Small intestine (tissue), 7 donors: ENCODE results near the gene RAC3. TPM values are rescaled to one million over a fixed set of nuclear protein-coding genes. Genes with fewer than 3 reads are reported as not detected.

Experiments used
- DNase-seq, 2 donors: peaks; one replicate each; pipeline versions ENCODE4 v3.0.0 to v3.0.0-alpha.2; 2013
- FAIRE-seq: peaks from 2 replicates; lab custom pipeline; 2012; peaks lifted over from hg19 to GRCh38; lab: Jason Lieb, UNC
- H3K27ac ChIP-seq, 3 donors: one replicate each; pipeline ENCODE4 v1.5.1; 2013; ENCODE audit warnings: low read length in 2 of 3, mild to moderate bottlenecking in 2 of 3, control low read depth in 1 of 3, inconsistent platforms in 1 of 3, low read depth in 1 of 3, moderate library complexity in 1 of 3
- H3K27me3 ChIP-seq, 3 donors: one replicate each; pipeline ENCODE4 v1.6.1; 2013; ENCODE audit warnings: low read length in 3 of 3, inconsistent platforms in 1 of 3; ENCODE audit not compliant: control insufficient read depth in 3 of 3, insufficient read depth in 3 of 3
- H3K36me3 ChIP-seq, 3 donors: one replicate each; pipeline ENCODE4 v1.6.1; 2013; ENCODE audit warnings: low read length in 3 of 3, inconsistent platforms in 1 of 3, low read depth in 1 of 3, mild to moderate bottlenecking in 1 of 3, moderate library complexity in 1 of 3; ENCODE audit not compliant: control insufficient read depth in 3 of 3, insufficient read depth in 2 of 3
- H3K4me1 ChIP-seq, 3 donors: one replicate each; pipeline ENCODE4 v1.6.1; 2013; ENCODE audit warnings: low read length in 2 of 3, inconsistent platforms in 1 of 3, low read depth in 1 of 3, mild to moderate bottlenecking in 1 of 3, moderate library complexity in 1 of 3; ENCODE audit not compliant: control insufficient read depth in 3 of 3, insufficient read depth in 2 of 3
- H3K4me3 ChIP-seq, 3 donors: one replicate each; pipeline ENCODE4 v1.5.1; 2013; ENCODE audit warnings: low read length in 3 of 3, control low read depth in 1 of 3, inconsistent platforms in 1 of 3, low read depth in 1 of 3, mild to moderate bottlenecking in 1 of 3, moderate library complexity in 1 of 3
- H3K9me3 ChIP-seq, 2 donors: one replicate each; pipeline ENCODE4 v1.6.1; 2013; ENCODE audit warnings: low read depth in 1 of 2, low read length in 1 of 2; ENCODE audit not compliant: control insufficient read depth in 2 of 2, insufficient read depth in 1 of 2
- WGBS, 3 donors: extraction: QIAGEN DNeasy Blood & Tissue Kit; methylation state at CpG; one replicate each; pipeline ENCODE4 v1.1.7; 2013; 5-methylcytosine and 5-hydroxymethylcytosine counted together
- polyA plus RNA-seq, 4 donors: library from polyadenylated mRNA; stranded (reverse) in 3 of 4; unstranded in 1 of 4; fragments of 200-250 nt in 3 of 4; fragments of 120-200 nt in 1 of 4; gene quantifications; one replicate each; pipeline versions ENCODE4 v1.2.1 to v1.2.3, GENCODE V29; 2013
- donor health status: healthy with polysubstance abuse.
- donor health status: control.
- donor health status: control.
- donor health status: Bipolar disorder and iron deficiency.
- donor health status: healthy.

The RAC3 gene
- polyA plus RNA-seq, 4 donors = 0.81 to 11.2 (median 4.4) TPM

GRCh38 chr17:82008258-82008940, 23.1 kb upstream of the RAC3 start:
- WGBS, 3 donors = 87 to 95% (median 92%) methylated on average over 24 to 26 of the region's 26 CpGs
- DNase-seq = no peak
- Histone ChIP-seq H3K36me3 (peaks cover 0 to 80% (median 2%) of the 10 kb centered on the region in 3 donors), H3K4me3 (no peak overlapping the region), H3K27me3 (no peaks in the 10 kb centered on the region), H3K27ac (no peak overlapping the region), H3K9me3 (no peaks in the 10 kb centered on the region), H3K4me1 (no peaks in the 10 kb centered on the region)
- FAIRE-seq = no peak

- Histone ChIP-seq H3K27me3 (no peaks in the 10 kb centered on the region), H3K27ac (no peak overlapping the region), H3K4me3 (no peak overlapping the region), H3K9me3 (no peaks in the 10 kb centered on the region), H3K4me1 (no peaks in the 10 kb centered on the region), H3K36me3 (peaks cover 0 to 80% (median 2%) of the 10 kb centered on the region in 3 donors)
- no peak for FAIRE-seq
- DNase-seq = no peak
- WGBS, 3 donors = 90 to 93% (median 92%) methylated on average over 15 to 28 of the region's 28 CpGs
Observed at GRCh38 chr17:82008941-82009405, 22.5 kb upstream of the RAC3 start.

- no peak overlapping the region for H3K4me3 ChIP-seq
- H3K4me1 ChIP-seq = no peaks in the 10 kb centered on the region
- H3K9me3 ChIP-seq = no peaks in the 10 kb centered on the region
- H3K36me3 ChIP-seq = peaks cover 0 to 80% (median 2%) of the 10 kb centered on the region in 3 donors
- FAIRE-seq = no peak
- 82 to 86% (median 83%) methylated on average over 15 of the region's 15 CpGs for WGBS, 3 donors
- H3K27me3 ChIP-seq = no peaks in the 10 kb centered on the region
- no peak for DNase-seq
- no peak overlapping the region for H3K27ac ChIP-seq
Observed at GRCh38 chr17:82009413-82009812, 22.1 kb upstream of the RAC3 start.

- Histone ChIP-seq H3K4me1 (no peaks in the 10 kb centered on the region), H3K36me3 (peaks cover 0 to 71% (median 0%) of the 10 kb centered on the region in 3 donors), H3K27ac (no peak overlapping the region), H3K27me3 (no peaks in the 10 kb centered on the region), H3K9me3 (no peaks in the 10 kb centered on the region), H3K4me3 (no peak overlapping the region)
- DNase-seq = no peak
- WGBS, 3 donors = 92 to 93% (median 93%) methylated on average over 34 to 39 of the region's 39 CpGs
- FAIRE-seq = no peak
Observed at GRCh38 chr17:82010575-82011525, 20.6 kb upstream of the RAC3 start.

- 89 to 93% (median 93%) methylated on average over 17 to 19 of the region's 19 CpGs for WGBS, 3 donors
- Histone ChIP-seq H3K27ac (no peak overlapping the region), H3K9me3 (no peaks in the 10 kb centered on the region), H3K4me1 (no peaks in the 10 kb centered on the region), H3K4me3 (no peak overlapping the region), H3K27me3 (no peaks in the 10 kb centered on the region), H3K36me3 (peaks cover 0 to 68% (median 0%) of the 10 kb centered on the region in 3 donors)
- DNase-seq = no peak
- no peak for FAIRE-seq
Observed at GRCh38 chr17:82011617-82012187, 19.8 kb upstream of the RAC3 start.

- peaks cover 0 to 69% (median 0%) of the 10 kb centered on the region in 3 donors for H3K36me3 ChIP-seq
- 74 to 91% (median 76%) methylated on average over 17 to 20 of the region's 20 CpGs for WGBS, 3 donors
Observed at GRCh38 chr17:82012261-82012639, 19.2 kb upstream of the RAC3 start.

GRCh38 chr17:82012640-82013295, 18.7 kb upstream of the RAC3 start:
- 86 to 97% (median 92%) methylated on average over 16 to 19 of the region's 19 CpGs for WGBS, 3 donors
- FAIRE-seq = no peak
- H3K27me3 ChIP-seq = no peaks in the 10 kb centered on the region

More at GRCh38 chr17:82012261-82012639, 19.2 kb upstream of the RAC3 start:
- no peak overlapping the region for H3K27ac ChIP-seq
- no peak overlapping the region for H3K4me3 ChIP-seq
- H3K9me3 ChIP-seq = no peaks in the 10 kb centered on the region
- no peaks in the 10 kb centered on the region for H3K27me3 ChIP-seq
- FAIRE-seq = no peak
- H3K4me1 ChIP-seq = no peaks in the 10 kb centered on the region
- no peak for DNase-seq

More at GRCh38 chr17:82012640-82013295, 18.7 kb upstream of the RAC3 start:
- Histone ChIP-seq H3K4me1 (no peaks in the 10 kb centered on the region), H3K4me3 (no peak overlapping the region), H3K9me3 (no peaks in the 10 kb centered on the region), H3K27ac (no peak overlapping the region), H3K36me3 (peaks cover 0 to 71% (median 0%) of the 10 kb centered on the region in 3 donors)
- no peak for DNase-seq
